BE2C (cell line): ENCODE results near the gene SLC6A18.

Experiments
- DNase-seq: peaks from one replicate; pipeline ENCODE4 v3.0.0-alpha.2; 2020
- H3K27me3 ChIP-seq: fragments of 250-450 bp; sonication (Bioruptor Pico); 2 replicates; pipeline ENCODE4 v1.5.1; 2020; ENCODE audit warnings: mild to moderate bottlenecking
- H3K36me3 ChIP-seq: fragments of 250-450 bp; sonication (Bioruptor Pico); 2 replicates; pipeline ENCODE4 v1.5.1; 2020; ENCODE audit warnings: mild to moderate bottlenecking
- H3K4me1 ChIP-seq: fragments of 250-450 bp; sonication (Bioruptor Pico); 2 replicates; pipeline ENCODE4 v1.5.1; 2020
- H3K4me3 ChIP-seq: 2 replicates; pipeline ENCODE4 v1.5.1; 2011; ENCODE audit warnings: low read depth, low read length
- H3K9me3 ChIP-seq: fragments of 250-450 bp; sonication (Bioruptor Pico); 2 replicates; pipeline ENCODE4 v1.5.1; 2020
- CTCF ChIP-seq: IDR thresholded peaks from 2 replicates; pipeline ENCODE4 v1.5.1; 2012; ENCODE audit warnings: mild to moderate bottlenecking, low read depth, low read length

The SLC6A18 gene

DNA sequence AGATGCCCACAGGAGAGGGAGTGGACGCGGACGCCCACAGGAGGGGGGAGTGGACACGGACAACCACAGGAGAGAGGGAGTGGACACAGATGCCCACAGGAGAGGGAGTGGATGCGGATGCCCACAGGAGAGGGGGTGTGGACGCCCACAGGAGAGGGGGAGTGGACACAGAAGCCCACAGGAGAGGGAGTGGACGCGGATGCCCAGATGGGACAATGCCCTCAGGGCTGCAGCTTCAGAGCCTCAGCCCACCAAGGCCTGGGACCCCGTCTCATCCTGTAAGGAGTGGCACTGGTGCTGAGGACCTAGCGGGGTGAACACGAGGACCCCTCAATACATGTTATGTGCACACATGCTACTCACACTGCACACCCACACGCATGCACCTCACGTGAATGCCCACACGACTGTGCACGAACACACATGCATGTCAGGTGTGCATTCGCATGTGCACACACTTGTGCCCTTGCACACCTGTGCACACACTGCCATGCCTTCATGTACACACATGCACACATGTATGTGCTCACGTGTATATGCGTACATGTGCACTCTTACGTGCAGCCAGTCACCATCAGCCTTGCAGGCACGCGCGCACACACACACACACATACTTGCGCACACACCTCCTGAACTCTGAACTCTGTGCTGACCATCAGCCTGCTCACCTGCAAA is 34.8 kb downstream of the SLC6A18 start:
- H3K4me3 ChIP-seq: no peak overlapping the region
- H3K4me1 ChIP-seq: no peaks in the 10 kb centered on the region
- no peak for TF ChIP-seq CTCF
- no peak for DNase-seq
- no peaks in the 10 kb centered on the region for H3K36me3 ChIP-seq
- no peaks in the 10 kb centered on the region for H3K9me3 ChIP-seq
- H3K27me3 ChIP-seq: no peaks in the 10 kb centered on the region

DNA sequence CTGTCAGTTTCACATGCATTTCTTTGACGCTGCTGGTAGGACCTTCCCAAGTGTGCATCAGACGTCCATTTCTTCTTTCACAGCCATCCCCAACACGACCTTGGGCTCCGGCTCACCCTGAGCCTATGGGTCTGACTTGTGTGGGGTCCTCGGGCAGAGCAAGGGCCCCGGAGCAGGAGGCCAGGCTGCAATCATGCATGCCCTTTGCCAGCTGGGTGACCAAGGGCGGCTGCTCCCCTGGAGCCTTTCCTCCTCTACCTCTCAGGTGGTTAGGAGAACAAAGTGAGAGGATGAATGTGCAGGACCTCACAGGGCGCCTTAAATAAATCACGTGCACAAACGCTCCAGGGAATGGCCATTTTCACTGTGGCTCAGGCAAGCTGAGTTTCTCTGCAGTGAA is 36.5 kb downstream of the SLC6A18 start:
- no peak for TF ChIP-seq CTCF
- DNase-seq: no peak
- H3K4me1 ChIP-seq: no peaks in the 10 kb centered on the region
- H3K9me3 ChIP-seq: no peaks in the 10 kb centered on the region
- no peak overlapping the region for H3K4me3 ChIP-seq
- no peaks in the 10 kb centered on the region for H3K27me3 ChIP-seq
- no peaks in the 10 kb centered on the region for H3K36me3 ChIP-seq

DNA sequence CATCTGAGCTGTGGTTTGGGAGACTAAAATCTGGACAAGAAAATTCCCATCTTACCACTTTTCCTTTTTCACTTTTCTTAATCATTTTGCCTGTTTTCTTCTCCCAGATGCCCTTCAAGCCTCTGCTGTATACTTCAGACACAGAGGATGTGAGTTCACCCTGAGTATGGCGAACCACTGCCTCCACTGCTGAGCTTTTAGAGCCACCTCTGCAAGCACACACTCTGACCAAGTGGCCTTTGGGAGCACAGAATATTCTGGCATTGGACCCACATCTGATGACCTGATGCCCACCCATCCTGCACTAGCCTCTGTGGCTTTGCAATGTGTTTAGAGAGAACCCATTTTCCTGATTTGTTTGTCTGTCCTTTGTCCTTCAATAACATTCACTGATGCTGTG is 37.2 kb downstream of the SLC6A18 start:
- Histone ChIP-seq H3K36me3 (no peaks in the 10 kb centered on the region), H3K27me3 (no peaks in the 10 kb centered on the region), H3K4me1 (no peaks in the 10 kb centered on the region), H3K4me3 (no peak overlapping the region), H3K9me3 (no peaks in the 10 kb centered on the region)
- no peak for DNase-seq
- no peak for TF ChIP-seq CTCF

DNA sequence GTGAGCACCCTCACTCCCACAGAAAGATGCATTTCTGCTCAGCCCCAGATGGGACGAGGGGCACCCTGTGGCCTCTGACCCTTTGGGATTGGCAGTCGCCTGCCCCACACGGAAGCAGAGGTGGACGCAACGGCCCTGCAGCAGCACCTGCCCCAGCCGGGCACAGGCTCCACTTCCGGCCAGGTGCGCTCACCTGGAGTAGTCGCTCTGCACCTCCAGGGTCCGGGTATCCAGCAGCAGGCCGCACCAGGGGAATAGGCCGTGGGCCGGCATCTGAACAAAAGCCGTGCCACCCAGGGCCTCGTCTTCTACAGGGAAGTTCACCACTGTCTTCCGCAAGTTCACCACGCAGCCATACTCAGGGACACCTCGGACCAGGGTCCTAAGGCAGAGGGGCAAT is 39.0 kb downstream of the SLC6A18 start:
- H3K4me3 ChIP-seq: no peak overlapping the region
- no peak for TF ChIP-seq CTCF
- no peak for DNase-seq
- no peaks in the 10 kb centered on the region for H3K36me3 ChIP-seq
- H3K9me3 ChIP-seq: no peaks in the 10 kb centered on the region
- H3K4me1 ChIP-seq: no peaks in the 10 kb centered on the region
- no peaks in the 10 kb centered on the region for H3K27me3 ChIP-seq

GRCh38 chr5:1265026-1265425 is 39.8 kb downstream of the SLC6A18 start:
- TF ChIP-seq CTCF: no peak
- H3K4me1 ChIP-seq: no peaks in the 10 kb centered on the region
- no peaks in the 10 kb centered on the region for H3K36me3 ChIP-seq
- H3K4me3 ChIP-seq: no peak overlapping the region
- DNase-seq: no peak
- H3K9me3 ChIP-seq: no peaks in the 10 kb centered on the region
- H3K27me3 ChIP-seq: no peaks in the 10 kb centered on the region

DNA sequence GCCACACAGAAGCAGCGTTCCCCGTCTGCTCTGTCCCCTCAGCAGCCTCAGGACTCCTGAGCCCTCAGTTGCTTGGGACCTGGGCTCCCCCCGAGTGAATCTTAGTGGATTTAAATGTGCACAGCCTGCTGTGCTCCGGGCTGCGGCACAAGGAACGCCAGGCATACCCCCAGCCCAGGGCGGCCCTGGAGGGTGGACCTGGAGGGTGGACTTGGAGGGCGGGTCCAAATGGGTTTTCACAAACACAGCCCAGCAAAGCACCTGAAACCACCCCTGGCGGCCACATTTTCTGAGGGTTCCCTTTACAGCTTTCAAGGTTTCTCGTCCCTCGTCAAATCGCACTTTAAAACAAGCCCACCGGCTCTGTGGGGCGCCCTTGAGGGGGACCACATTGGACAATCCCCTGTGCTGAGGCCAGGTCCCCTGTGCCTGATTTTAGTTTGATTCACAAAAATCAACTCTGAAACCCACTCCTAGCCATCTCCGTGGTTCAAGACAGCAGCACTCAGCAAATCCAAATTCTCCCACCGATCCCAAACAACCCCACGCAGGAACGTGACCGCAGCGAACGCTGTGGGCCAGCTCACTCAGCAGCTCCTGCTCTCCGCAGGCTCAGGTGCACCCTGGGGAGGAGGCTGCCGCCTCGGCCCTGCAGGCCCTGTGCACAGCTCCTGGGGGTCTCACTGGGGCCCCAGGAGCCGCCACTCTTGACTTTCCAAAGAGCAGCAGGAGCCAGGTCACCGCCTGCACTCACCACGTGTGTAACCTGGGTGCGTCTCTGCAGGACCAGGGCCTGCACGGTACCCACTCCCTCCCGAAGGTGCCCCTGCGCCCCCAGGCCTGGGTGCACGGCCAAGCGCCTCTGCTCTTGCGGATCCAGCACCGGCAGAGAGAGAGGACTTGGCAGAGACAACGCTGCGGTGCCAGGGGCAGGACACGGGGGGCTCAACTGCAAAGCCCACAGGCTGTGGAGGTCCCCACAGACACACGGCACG is 40.6 kb downstream of the SLC6A18 start:
- Histone ChIP-seq H3K4me1 (no peaks in the 10 kb centered on the region), H3K9me3 (no peaks in the 10 kb centered on the region), H3K27me3 (no peaks in the 10 kb centered on the region), H3K36me3 (no peaks in the 10 kb centered on the region), H3K4me3 (no peak overlapping the region)
- DNase-seq: no peak
- TF ChIP-seq CTCF: no peak
